Middle frontal gyrus (tissue), 1 donor: ENCODE data around the gene BCAS3.
A peak's percentile ranks its signal among the peaks of the same experiment; 100 is the strongest.

ENCODE experiments used
- DNase-seq: peaks from one replicate; pipeline ENCODE4 v3.0.0-alpha.2; 2015; ENCODE audit warnings: low spot score; ENCODE audit errors: extremely low spot score

Gene BCAS3

GRCh38 chr17:61402978-61403800 is 725.5 kb downstream of the BCAS3 start:
- no peak for DNase-seq

DNA sequence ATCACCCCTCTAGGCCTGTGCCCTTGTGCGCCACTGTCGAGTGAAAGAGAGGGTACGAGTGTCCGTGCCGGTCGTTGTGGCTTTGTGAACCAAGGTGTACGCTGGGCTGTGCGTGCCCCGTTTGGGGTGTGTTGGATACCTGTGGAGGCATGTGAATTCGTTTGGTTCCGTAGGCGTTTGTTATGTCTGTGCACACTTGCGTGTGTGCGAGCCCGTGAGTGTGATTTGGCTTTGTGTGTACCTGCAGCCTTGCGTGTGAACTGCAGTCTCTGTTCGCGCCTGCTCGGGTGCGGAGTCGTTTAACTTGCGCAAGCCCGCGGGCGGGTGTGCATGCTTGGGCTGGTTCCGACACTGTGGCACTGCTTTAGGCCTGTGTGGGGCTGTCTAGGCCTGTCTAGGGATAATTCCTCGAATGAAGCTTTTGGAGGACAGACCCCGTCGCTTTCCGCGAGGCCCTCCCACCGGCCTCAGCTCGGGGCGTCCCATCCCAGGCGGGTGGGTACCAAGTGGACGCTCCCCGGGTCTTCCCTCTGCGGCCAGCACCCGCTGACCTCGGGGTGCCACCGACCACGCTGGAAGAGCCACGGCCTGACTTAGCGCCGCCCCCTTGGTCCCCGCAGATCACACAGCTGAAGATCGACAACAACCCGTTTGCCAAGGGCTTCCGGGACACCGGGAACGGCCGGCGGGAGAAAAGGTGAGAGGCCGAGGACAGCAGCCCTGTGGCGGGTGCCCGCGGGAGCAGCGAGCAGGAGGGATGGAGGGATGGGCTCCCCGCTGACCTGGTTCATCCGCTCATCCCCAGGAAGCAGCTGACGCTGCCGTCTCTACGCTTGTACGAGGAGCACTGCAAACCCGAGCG is 726.4 kb downstream of the BCAS3 start:
- no peak for DNase-seq

DNA sequence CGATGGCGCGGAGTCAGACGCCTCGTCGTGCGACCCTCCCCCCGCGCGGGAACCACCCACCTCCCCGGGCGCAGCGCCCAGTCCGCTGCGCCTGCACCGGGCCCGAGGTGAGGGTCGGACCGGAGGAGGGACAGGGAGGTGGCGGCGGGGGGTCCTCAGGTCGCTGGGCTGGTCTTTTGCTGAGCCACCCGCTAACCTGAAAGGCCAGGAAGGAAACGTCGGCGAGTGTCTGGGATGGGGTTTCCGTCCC is 726.9 kb downstream of the BCAS3 start:
- no peak for DNase-seq

DNA sequence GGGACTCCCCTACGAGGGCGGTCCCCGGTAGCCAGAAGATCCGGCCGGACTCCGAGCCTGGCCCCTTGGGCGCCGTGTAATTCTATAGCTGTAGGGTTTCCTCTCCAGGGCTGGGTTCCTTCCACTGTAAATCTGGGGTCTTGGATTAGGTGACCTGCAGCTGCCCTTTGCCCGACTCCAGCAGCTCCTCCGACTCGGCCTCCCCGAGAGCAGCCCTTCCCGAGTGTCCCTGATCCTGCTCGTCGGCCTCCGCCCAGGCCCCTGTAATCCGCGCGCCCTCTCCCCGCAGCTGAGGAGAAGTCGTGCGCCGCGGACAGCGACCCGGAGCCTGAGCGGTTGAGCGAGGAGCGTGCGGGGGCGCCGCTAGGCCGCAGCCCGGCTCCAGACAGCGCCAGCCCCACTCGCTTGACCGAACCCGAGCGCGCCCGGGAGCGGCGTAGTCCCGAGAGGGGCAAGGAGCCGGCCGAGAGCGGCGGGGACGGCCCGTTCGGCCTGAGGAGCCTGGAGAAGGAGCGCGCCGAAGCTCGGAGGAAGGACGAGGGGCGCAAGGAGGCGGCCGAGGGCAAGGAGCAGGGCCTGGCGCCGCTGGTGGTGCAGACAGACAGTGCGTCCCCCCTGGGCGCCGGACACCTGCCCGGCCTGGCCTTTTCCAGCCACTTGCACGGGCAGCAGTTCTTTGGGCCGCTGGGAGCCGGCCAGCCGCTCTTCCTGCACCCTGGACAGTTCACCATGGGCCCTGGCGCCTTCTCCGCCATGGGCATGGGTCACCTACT is 727.4 kb downstream of the BCAS3 start:
- no peak for DNase-seq

- DNase-seq = no peak
Measured at GRCh38 chr17:61405686-61406536, 728.3 kb downstream of the BCAS3 start.

GRCh38 chr17:61406537-61406845 is 728.8 kb downstream of the BCAS3 start:
- no peak for DNase-seq

DNA sequence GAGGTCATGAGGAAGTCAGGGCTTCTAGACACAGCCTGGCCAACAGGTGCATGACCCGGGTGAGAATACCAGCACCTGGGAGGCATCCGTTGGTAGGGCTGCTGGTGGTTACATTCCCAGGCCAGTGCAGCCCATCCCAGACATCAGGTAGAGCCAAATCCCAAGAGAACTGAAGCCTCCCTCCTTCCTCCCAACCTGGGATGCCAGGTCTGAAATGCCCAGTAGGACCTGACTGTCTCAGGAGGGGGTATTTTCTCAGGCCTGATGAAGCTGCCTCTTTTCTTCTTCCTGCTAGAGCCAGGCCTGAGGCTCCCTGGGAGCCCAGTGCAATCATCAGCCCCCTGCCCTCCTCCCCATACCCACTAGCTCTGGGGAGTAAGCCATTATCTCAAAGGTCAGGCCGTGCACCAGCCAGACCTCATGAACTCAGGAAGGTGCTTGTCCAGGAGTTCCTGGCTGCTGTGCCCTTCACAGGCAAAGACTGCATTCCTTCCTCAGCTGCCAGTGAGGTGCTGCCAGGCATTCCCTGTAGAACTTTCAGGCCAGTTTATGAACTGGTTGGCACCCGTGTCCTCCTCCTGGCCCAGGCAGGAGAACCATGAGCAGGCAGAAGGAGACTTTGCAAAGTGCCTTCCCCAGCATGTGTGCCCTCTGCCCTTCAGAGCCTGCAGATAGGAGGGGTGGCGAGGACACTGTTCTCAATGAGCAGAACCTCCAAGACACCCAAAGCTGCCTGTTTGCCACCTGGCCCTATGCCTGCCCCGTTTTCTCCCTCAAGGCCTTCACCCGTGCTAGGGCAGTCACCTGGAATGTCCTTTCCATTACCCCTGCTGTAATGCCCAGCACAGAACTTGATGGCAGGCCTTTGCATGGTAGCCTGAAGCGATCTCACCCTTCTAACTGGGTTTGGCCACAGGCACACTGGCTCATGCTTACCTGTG is 729.6 kb downstream of the BCAS3 start:
- no peak for DNase-seq

DNA sequence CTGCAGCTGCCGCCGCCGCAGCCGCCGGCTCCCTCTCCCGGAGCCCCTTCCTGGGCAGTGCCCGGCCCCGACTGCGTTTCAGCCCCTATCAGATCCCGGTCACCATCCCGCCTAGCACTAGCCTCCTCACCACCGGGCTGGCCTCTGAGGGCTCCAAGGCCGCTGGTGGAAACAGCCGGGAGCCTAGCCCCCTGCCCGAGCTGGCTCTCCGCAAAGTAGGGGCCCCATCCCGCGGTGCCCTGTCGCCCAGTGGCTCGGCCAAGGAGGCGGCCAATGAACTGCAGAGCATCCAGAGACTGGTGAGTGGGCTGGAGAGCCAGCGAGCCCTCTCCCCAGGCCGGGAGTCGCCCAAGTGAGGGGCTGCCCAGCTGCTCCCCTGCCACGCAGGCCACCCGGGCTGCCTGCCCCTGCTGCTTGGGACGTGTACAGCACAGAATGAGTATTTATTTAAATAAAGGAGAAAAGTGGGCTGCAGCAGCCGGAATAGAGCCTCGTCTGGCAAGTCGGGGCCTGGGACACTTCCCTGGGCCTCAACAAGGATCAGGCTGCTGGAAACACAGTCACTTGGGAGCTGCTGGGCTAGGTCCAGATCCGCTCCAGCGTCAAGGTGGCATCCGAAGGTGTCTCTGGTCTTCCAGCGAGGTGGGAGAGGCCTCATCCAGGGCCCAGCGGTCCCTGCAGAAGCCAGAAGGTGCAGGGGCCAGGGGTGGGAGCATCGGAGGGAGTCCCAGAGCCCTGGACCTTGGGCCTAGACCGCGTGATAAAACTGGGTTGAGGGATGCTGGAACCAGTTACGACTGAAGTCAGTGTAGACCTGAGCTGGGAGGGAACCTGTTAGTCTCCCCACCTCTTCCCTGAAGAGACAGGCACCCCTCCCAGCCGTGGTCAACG is 730.7 kb downstream of the BCAS3 start:
- DNase-seq = no peak

DNA sequence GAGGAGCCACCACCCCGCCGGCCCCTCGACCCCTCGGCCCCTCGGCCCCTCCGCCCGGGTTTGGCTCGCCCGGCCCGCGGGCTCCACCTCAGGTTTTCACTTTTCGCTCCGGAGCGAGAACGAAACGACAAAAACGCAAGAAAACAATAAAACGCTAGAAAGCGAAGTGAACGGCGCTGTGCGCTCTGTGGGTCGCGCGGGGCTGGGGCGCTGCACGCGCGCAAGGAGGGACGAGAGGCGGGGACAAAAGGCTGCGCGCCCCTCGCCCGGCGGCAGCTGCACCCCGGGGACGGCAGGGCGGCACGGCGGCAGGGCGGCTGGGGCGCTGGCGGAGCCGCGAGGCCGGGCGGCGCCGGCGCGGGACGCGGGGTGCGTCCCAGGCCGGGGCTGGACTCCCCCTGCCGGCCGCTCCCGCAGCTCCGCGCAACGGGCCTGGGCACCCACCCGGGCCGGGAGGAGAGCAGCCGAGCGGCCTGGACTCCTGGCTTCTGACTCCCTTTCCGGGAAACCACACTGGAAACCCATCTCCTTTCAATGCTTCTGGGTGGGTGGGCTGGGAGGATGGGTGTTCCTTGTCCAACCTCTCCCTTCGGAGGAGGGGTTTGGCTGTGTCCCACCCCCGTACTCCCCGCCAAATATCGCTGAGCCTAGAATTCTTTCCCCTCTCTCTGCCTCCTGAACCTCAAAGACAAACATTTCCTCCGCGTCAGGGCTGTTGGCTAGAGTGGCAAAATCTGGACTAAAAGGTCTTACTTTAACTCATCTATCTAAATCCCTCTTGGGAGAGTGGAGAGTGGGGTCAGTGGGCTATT is 731.9 kb downstream of the BCAS3 start:
- no peak for DNase-seq

- DNase-seq = no peak
Measured at GRCh38 chr17:61410141-61411010, 732.7 kb downstream of the BCAS3 start.

- no peak for DNase-seq
Measured at GRCh38 chr17:61411011-61411260, 733.3 kb downstream of the BCAS3 start.

GRCh38 chr17:61411261-61412142 is 733.9 kb downstream of the BCAS3 start:
- no peak for DNase-seq

DNA sequence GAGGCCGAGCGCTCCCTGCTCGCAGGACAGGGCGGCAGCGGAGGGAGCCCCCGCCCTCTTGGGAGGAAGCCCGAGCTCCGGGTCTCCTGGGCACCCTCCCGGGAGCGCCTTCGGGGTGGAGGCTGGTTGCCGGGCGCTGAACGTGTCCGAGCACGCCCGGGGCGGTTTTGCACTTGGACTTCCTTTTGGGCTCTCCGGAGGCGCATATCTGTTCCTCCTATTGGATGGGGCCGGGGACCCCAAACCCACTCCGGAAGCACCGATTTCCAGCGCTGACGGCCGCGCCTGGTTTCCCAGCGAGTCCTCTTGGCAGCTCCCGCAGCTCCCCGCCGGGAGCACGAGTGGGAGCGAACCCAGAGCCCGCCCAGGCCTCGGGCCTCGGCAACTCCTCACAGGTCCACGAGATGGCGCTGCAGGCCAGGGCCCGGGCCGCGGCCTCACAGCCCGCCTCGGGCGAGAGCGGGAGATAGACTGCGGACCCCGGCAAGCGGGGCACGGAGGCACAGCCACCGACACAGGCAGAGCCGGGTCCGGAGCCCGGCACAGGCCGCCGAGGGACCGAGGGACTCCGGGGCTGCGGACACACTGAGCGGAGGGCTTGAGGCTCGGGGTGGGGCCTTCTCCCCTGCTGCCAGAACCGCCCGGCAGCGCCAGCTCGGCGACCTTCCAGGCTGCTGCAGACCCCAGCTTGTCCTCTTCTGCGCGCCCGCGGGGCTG is 734.6 kb downstream of the BCAS3 start:
- peak; percentile 52 for DNase-seq

- no peak for DNase-seq
Measured at GRCh38 chr17:61412860-61413660, 735.4 kb downstream of the BCAS3 start.

DNA sequence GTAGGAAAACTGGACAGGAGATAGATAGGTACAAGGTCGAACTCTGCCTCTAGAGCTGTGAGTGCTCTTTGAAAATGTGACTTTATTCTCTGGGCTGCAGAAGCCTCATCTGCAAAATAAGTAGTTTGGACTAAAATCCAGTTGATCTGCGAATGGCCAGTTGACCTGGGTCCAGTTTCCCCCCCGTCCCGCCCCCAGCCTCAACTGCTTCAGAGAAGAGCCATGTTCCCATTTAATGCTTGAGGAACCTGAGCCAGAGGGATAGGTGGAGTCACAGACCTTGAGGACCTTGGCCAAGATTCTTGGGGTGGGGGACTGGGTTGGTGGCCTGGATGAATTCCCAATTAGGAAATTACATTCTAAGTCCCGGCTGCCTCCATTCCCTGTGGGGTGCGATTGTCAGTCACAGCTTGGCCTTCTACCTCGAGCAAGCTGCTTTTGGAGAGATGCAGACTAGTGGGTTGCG is 736.0 kb downstream of the BCAS3 start:
- DNase-seq = no peak
